Measurements from ENCODE around the gene STAP2.

GRCh38 chr19:4303819-4304537 is 34.6 kb downstream of the STAP2 start:
- TF ChIP-seq CTCF (IDR thresholded peaks at IDR 0.05; ENCODE audit: insufficient read depth, low read length) (no peak), SPI1 (IDR thresholded peaks at IDR 0.05; ENCODE audit: borderline replicate concordance, low read depth) (no peak)

Measured in HL-60 (cell line).